Inferior parietal cortex (tissue), 1 donor: ENCODE results near the gene IQGAP2.

ENCODE experiments used
- DNase-seq: peaks from one replicate; pipeline ENCODE4 v3.0.0-alpha.2; 2016; ENCODE audit errors: extremely low spot score

IQGAP2 gene

DNA sequence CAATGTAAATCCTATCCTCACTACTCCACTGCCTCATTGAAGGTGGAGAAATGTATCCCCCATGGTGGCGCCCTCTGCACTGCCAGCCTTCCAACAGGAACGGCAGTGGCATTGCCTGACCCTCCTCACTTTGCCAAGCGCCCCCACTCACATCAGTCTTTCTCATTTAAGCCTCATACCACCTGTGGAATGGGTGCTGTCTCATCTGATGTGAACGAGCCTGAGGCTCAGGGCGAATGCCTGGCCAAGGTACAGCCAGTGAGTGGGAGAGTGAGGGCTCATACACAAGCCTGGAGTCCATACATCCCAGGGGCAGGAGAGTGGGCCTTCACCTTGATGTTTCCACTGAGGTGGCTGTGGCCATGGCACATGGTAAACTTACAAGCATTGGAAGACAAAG, 209.9 kb downstream of the IQGAP2 start:
- DNase-seq = no peak

DNA sequence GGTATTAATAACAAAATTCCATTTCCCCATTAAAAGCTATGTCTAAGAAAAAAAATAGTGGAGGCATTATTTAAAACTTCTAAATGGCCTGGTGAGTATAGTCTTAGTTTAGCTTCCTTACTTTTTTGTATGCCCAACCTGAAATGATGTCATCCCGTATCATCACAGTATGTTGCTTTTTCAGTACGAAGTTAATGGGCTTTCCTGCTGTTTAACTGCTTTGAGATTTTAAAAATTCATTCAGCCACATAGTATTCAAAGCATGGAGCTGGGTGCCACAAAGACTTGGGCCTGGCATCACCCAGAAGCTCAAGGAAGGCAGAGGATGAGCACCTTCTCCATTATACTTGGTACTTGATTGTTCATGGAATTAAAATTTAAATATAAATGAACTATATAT, 212.7 kb downstream of the IQGAP2 start:
- no peak for DNase-seq

GRCh38 chr5:76616206-76616605, 213.1 kb downstream of the IQGAP2 start:
- no peak for DNase-seq

- no peak for DNase-seq
These were observed 214.1 kb downstream of the IQGAP2 start for GRCh38 chr5:76617229-76617628.

DNA sequence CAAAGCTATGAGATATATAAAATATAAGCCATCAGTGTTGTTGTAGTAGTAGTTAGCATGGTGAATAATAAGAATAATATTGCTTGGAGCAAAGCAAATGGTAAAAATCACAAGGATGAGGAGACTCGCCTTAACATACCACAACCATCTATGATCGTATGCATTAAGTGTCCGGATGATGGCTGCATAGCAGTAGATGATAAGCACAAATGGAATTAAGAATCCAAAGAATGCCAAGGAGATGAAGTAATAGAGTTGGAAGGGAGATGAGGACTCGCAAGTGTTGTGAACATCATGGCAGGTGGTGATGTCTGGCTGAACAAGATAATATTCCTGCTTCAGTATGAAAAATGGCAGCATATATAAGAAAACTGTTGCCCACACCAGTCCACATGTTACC, 214.6 kb downstream of the IQGAP2 start:
- DNase-seq = no peak

DNA sequence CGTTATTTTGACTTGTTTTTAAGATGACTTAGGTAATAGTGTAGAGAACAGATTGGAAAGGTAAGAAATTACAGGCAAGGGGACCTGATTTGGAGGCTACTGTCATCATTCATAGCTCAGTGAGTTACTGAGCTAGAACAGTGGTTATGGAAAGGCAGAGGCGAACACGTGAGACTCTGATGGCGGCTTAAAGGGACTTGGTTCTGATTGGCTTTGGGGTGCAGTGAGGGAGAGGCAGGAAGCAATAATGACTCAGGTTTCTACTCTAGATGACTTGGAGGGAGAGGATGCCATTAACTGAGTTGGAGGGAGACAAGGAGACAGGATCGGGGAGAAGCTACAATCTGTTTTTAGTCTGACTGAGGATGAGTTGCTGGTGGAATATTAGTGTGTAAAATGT, 217.1 kb downstream of the IQGAP2 start:
- DNase-seq = no peak

DNA sequence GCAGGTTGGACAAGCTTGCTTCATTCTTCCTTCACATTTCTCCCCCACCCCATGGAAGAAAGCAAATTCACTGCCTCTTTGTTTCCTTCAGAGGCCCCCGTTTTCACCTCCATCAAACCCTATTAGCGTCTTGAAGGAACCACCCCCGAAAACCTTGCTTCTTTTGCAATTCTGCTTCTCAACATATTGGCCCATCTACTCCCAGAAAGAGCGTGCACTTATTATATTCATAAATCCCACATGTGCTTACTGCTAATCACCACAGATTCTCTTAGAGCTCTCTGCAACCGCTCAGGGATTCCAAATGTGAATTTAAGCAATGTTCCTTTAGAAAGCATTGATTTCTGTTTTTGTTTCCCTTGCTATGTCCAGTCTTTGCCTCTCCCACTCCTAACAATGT, 219.0 kb downstream of the IQGAP2 start:
- DNase-seq = no peak

DNA sequence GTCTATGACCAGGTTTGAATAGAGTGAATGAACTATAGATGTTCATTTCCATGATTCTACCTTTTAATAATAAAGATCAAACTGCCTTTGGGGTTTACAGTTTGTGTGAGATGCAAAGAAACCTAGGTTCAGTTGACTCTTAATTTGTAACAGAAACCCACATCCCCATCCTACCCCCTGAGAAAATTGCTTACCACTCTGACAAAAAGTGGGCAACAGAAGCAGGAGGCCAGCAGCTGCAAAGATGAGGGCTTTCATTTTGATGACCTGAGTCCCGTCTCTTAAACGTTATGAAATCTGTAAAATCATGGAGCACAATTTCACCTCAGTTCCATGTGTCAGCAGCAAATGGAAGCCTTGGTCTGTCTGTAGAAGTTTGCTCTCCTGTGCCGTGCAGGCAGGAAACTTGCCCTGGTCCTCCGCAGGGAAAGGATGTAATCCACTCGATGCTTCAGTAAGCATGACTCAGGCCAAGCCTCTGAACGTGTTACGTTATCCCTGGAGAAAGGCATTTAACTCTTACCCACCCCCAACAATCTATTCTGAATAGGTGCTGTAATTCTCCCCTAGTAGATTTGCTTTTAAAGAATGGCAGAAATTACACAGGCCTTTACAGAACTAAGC, 220.0 kb downstream of the IQGAP2 start, which contains the start of gene F2RL2:
TSS of gene F2RL2 (minus strand) at position 431 of the 624 bp plus-strand sequence. CDS start at position 258, 173 bp downstream.
- DNase-seq = no peak

- DNase-seq = no peak
These were observed 222.2 kb downstream of the IQGAP2 start for GRCh38 chr5:76625087-76625815.

- no peak for DNase-seq
These were observed 223.7 kb downstream of the IQGAP2 start for GRCh38 chr5:76626738-76627137.

DNA sequence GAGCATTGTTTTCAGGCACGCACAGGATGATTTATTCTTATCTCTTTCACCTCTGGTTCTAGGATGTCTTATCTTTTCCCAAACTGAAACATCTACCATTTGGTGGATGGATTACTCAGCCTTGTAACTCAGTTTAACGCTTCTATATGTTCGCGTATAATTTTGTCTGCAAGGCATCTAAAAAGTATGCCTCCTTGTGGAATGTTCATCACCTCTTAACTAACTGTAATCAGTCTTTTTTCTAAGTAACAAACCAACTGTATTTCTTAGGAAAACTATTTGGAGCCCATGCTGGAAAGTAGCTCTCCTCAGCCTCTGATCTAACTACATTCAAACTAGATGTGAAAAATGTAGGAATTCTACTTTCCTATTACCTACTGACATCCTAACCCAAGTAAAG, 231.6 kb downstream of the IQGAP2 start:
- DNase-seq = no peak

- DNase-seq = no peak
These were observed 234.4 kb downstream of the IQGAP2 start for GRCh38 chr5:76637490-76637889.

- DNase-seq = no peak
These were observed 235.4 kb downstream of the IQGAP2 start for GRCh38 chr5:76638479-76638878.

GRCh38 chr5:76641514-76642120, 238.5 kb downstream of the IQGAP2 start:
- DNase-seq = peak; percentile 56

- no peak for DNase-seq
These were observed 239.4 kb downstream of the IQGAP2 start for GRCh38 chr5:76642390-76643040.

- DNase-seq = no peak
These were observed 240.3 kb downstream of the IQGAP2 start for GRCh38 chr5:76643371-76643770.

DNA sequence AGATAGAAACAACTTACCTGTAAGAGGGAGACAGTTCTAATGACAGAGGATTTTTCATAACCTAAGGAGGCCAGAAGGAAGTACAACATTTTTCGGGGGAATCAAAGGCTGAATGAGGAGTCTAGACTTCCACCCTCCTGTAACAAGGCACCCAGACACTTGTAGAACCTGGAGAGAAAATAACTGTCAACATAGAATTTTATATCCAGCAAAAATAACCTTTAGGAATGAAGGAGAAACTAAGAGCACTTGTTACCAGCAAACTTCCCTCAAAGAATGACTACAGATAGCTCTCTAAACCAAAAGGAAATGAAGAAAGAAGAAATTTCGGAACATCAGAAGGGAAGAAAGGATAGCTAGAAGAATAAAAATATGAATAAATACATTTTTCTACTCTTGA, 246.1 kb downstream of the IQGAP2 start:
- DNase-seq = no peak

DNA sequence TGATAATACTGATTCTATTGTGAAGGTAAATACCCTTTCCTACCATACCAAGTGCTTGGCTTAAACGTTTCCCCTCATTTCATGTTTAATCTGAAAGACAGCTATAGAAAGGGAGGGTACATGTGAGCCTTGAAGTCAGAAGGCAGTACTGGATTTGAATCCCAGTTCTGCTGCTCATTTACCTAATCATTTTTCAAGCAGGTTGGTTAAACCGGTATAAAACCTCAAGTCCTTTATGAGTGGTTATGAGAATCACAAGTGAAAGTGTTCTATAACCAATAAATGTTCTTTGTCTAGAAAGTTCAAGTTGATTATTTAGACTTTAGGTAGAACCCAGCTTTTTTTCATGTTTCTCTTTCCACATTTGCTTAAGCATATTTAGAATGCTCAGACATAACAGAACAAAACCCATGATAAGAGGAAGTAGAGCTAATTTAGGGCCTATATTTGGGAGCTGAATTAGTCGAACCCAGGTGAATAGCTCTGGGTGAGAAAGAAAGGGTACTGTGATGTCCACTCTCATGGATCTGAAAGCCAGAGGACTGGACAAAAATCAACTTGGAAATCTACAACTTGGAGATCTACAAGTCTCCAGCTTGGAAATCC, 249.8 kb downstream of the IQGAP2 start:
- no peak for DNase-seq

- DNase-seq = no peak
These were observed 254.0 kb downstream of the IQGAP2 start for GRCh38 chr5:76657091-76657490.

DNA sequence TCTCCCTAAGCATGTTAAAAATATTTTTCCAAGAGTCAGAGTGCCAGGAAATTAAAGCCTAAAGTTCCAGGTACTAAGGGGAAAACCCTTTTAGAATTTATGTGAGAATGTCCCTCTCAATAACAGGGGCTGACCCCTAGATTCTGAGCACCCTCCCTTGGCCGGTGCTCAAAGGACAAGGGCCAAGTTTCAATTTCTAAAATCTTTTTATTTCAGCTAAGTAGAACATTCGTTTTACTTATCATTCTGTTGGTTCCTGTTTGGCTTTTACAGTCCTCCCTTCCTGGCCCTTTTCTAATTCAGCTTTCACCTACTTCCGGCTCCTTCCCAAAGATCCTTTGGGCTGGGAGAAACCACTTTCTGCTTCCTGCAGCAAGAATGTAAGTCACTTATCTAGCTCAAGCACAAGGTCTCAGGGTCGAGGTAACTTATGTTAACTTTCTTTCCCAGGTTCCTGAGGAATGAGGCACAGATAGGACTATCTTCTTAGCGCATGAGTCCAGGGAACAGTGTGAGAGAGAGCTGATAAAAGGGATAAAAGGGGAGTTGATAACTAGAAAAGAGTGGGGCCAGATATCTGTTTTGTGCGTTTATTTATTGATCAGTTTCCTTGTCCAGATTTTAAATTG, 254.7 kb downstream of the IQGAP2 start:
- peak; percentile 5 for DNase-seq

GRCh38 chr5:76660360-76660759, 257.3 kb downstream of the IQGAP2 start:
- DNase-seq = no peak

DNA sequence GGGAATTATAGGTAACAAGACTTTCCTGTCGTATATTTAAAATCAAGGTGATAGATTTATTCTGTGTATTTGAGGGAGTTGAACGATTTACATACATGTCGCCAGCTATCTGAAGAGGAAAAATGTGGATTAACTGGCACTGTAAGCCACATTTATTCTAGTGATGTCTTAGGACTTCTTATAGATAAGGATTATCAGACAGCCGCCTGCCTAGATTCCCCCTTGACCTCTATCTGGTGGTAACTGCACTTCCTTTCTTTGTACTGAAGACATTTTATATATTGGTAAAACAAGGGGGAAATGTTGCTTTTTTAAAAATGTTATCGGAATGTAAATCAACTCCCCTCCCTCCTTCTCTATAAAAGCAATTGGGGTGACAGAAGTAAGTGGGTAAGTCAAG, 259.4 kb downstream of the IQGAP2 start:
- no peak for DNase-seq
